ENCODE data around the gene CFAP157. TPM values are rescaled to one million over a fixed set of nuclear protein-coding genes. Genes with fewer than 3 reads are reported as not detected.

The CFAP157 gene
- total and polyA plus RNA-seq, 2 of the 13 experiments (the other 11 are each of a cell fraction or from before 2014, with no cell fraction given), result 0.07 TPM; not detected in 1

DNA sequence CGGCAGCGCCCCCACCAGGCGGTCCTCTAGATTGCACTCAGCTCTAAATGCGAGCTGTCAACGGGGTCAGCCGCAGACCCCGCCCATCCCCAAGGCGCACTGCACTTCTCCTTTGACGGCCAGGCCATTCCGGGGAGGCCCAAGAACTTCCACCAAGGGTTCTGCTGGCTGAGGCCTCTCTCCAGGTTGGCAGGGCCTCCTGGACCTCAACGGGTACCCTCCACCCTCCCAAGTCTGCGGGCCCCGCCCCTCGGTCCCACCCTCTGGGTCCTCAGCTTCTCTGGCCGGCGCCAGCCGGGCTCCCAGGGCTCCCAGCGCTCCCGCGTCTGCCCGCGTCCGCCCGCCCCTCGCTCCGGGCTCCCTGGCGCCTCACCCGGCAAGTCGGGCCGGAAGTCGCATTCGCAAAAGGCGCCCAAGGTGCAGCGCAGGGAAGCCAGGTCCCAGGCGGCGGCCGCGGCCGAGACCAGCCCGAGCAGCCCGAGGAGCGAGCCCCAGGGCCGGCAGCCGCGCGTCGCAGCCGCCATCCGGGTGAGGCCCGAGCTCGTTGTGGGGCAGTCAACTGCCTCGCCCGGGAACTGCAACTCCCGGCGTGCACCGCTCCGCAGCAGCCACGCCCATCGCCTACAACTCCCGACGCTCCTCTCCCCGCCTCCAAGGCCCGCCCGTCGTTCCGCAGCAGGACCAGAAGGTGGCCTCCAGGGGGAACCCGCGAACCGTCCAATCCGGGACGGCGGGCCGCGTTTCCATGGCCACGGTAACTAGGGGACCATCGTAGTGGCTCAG lies 28.1 kb downstream of the CFAP157 start, which contains the start of gene TOR2A (continued):
- TF ChIP-seq ZNF331 (CRISPR knock-in tag; IDR thresholded peaks at IDR 0.05) (no peak), ZBTB7B (CRISPR knock-in tag; IDR thresholded peaks at IDR 0.05) (0 out of 2 replicates have a peak, but pooled peaks have one; percentile 32), ZMAT5 (CRISPR knock-in tag; IDR thresholded peaks at IDR 0.05; ENCODE audit: borderline replicate concordance, low read depth) (no peak), SMAD1 (CRISPR knock-in tag; IDR thresholded peaks at IDR 0.05; ENCODE audit: borderline replicate concordance, low read depth) (peak; percentile 93), ZBTB42 (CRISPR knock-in tag; IDR thresholded peaks at IDR 0.05) (no peak), ATF5 (CRISPR knock-in tag; IDR thresholded peaks at IDR 0.05; ENCODE audit: low read depth) (no peak), ZBTB1 (CRISPR knock-in tag; IDR thresholded peaks at IDR 0.05; ENCODE audit: borderline replicate concordance) (no peak), ZNF460 (CRISPR knock-in tag; IDR thresholded peaks at IDR 0.05; ENCODE audit: borderline replicate concordance) (no peak), PHF8 (CRISPR knock-in tag; IDR thresholded peaks at IDR 0.05) (peak; percentile 63), MED1 (CRISPR knock-in tag; IDR thresholded peaks at IDR 0.05) (peak; percentile 66), SKIL (CRISPR knock-in tag; IDR thresholded peaks at IDR 0.05; ENCODE audit: borderline replicate concordance) (no peak), ZKSCAN8 (CRISPR knock-in tag; IDR thresholded peaks at IDR 0.05; ENCODE audit: borderline replicate concordance) (no peak), ZNF550 (CRISPR knock-in tag; IDR thresholded peaks at IDR 0.05; ENCODE audit: borderline replicate concordance) (no peak), HHEX (CRISPR knock-in tag; IDR thresholded peaks at IDR 0.05) (no peak), ZNF644 (CRISPR knock-in tag; IDR thresholded peaks at IDR 0.05; ENCODE audit: low read depth) (no peak), KMT2B (CRISPR knock-in tag; IDR thresholded peaks at IDR 0.05) (no peak; the same call in 1 of the 2 replicates), THAP7 (CRISPR knock-in tag; IDR thresholded peaks at IDR 0.05) (no peak)
- TF ChIP-seq, protein P1, sequence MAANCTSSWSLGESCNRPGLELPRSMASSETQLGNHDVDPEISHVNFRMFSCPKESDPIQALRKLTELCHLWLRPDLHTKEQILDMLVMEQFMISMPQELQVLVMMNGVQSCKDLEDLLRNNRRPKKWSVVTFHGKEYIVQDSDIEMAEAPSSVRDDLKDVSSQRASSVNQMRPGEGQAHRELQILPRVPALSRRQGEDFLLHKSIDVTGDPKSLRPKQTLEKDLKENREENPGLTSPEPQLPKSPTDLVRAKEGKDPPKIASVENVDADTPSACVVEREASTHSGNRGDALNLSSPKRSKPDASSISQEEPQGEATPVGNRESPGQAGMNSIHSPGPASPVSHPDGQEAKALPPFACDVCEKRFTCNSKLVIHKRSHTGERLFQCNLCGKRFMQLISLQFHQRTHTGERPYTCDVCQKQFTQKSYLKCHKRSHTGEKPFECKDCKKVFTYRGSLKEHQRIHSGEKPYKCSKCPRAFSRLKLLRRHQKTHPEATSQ (CRISPR knock-in tag; IDR thresholded peaks at IDR 0.05; ENCODE audit: borderline replicate concordance), result no peak
- TF ChIP-seq, protein P2, sequence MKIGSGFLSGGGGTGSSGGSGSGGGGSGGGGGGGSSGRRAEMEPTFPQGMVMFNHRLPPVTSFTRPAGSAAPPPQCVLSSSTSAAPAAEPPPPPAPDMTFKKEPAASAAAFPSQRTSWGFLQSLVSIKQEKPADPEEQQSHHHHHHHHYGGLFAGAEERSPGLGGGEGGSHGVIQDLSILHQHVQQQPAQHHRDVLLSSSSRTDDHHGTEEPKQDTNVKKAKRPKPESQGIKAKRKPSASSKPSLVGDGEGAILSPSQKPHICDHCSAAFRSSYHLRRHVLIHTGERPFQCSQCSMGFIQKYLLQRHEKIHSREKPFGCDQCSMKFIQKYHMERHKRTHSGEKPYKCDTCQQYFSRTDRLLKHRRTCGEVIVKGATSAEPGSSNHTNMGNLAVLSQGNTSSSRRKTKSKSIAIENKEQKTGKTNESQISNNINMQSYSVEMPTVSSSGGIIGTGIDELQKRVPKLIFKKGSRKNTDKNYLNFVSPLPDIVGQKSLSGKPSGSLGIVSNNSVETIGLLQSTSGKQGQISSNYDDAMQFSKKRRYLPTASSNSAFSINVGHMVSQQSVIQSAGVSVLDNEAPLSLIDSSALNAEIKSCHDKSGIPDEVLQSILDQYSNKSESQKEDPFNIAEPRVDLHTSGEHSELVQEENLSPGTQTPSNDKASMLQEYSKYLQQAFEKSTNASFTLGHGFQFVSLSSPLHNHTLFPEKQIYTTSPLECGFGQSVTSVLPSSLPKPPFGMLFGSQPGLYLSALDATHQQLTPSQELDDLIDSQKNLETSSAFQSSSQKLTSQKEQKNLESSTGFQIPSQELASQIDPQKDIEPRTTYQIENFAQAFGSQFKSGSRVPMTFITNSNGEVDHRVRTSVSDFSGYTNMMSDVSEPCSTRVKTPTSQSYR (CRISPR knock-in tag; IDR thresholded peaks at IDR 0.05; ENCODE audit: borderline replicate concordance), result no peak
